OCI-LY7 (cell line): ENCODE results near the gene KYAT1. TPM values are rescaled to one million over a fixed set of nuclear protein-coding genes. Genes with fewer than 3 reads are reported as not detected.

Experiments used
- BruUV-seq: library from RNA; stranded (reverse); fragments of 400-500 nt; replicated peaks from 2 replicates; lab custom pipeline; 2021; lab: Mats Ljungman, UMichigan
- CTCF ChIA-PET: fragments of 300-600 bp; sonication (Branson Sonifier 250); formaldehyde crosslinking; loops from one replicate; lab custom pipeline; 2022; ENCODE audit warnings: antibody characterized with exemption; ENCODE audit not compliant: unreplicated experiment; lab: Charles Lee
- POLR2A ChIA-PET: fragments of 300-600 bp; sonication (Branson Sonifier 250); formaldehyde crosslinking; loops from one replicate; lab custom pipeline; 2022; ENCODE audit warnings: antibody characterized with exemption; lab: Charles Lee
- DNase-seq: peaks from one replicate; pipeline ENCODE4 v3.0.0-alpha.2; 2015; ENCODE audit warnings: low spot score
- H2AFZ ChIP-seq: fragments of 200-600 bp; sonication (generic), shearing (Covaris generic); 2 replicates; pipeline ENCODE4 v1.6.1; 2014; ENCODE audit warnings: mild to moderate bottlenecking, antibody characterized with exemption, low read length, moderate library complexity
- H3K27ac ChIP-seq: fragments of 200-600 bp; sonication (generic); 2 replicates; pipeline ENCODE4 v1.5.1; 2014; ENCODE audit warnings: mixed run types, low read depth, mild to moderate bottlenecking, moderate library complexity, low read length, inconsistent platforms; ENCODE audit not compliant: poor library complexity, severe bottlenecking
- H3K36me3 ChIP-seq: fragments of 200-600 bp; sonication (generic); 2 replicates; pipeline ENCODE4 v1.6.1; 2014; ENCODE audit warnings: mild to moderate bottlenecking, antibody characterized with exemption, low read length, moderate library complexity, mixed read lengths; ENCODE audit not compliant: insufficient read depth
- H3K4me1 ChIP-seq: fragments of 200-600 bp; sonication (generic); 2 replicates; pipeline ENCODE4 v1.5.1; 2014; ENCODE audit warnings: mild to moderate bottlenecking, low read length; ENCODE audit not compliant: insufficient read depth, poor library complexity, severe bottlenecking
- H3K4me2 ChIP-seq: fragments of 200-600 bp; sonication (generic); 2 replicates; pipeline ENCODE4 v1.6.1; 2014; ENCODE audit warnings: mild to moderate bottlenecking, low read length
- H3K4me3 ChIP-seq: fragments of 200-600 bp; sonication (generic); 2 replicates; pipeline ENCODE4 v1.5.1; 2014; ENCODE audit warnings: mild to moderate bottlenecking, low read depth, low read length; ENCODE audit not compliant: poor library complexity, severe bottlenecking
- H3K79me2 ChIP-seq: fragments of 200-600 bp; sonication (generic); 2 replicates; pipeline ENCODE4 v1.6.1; 2016; ENCODE audit warnings: low read depth, mild to moderate bottlenecking, low read length, moderate library complexity, mixed read lengths; ENCODE audit not compliant: insufficient read depth
- H3K9me2 ChIP-seq: fragments of 200-600 bp; sonication (generic); 2 replicates; pipeline ENCODE4 v1.6.1; 2016; ENCODE audit warnings: mild to moderate bottlenecking, low read length, mixed read lengths; ENCODE audit not compliant: insufficient read depth
- H3K9me3 ChIP-seq: fragments of 200-600 bp; sonication (generic); 2 replicates; pipeline ENCODE4 v1.6.1; 2014; ENCODE audit warnings: mild to moderate bottlenecking, mixed run types, low read length, mixed read lengths
- H4K20me1 ChIP-seq: fragments of 200-600 bp; sonication (generic); 2 replicates; pipeline ENCODE4 v1.6.1; 2014; ENCODE audit warnings: mild to moderate bottlenecking, antibody characterized with exemption, low read length, moderate library complexity, mixed read lengths; ENCODE audit not compliant: insufficient read depth
- intact Hi-C: fragments of 100-400 bp; cut with micrococcal nuclease; formaldehyde crosslinking; loops from one replicate; pipeline ENCODE4 v1.10.0; 2022; ENCODE audit not compliant: unreplicated experiment
- total RNA-seq, 2 experiments: library from RNA; depleted of rRNA in 1 of 2; stranded (reverse); fragments of >200 nt in 1 of 2; shearing (Covaris generic) in 1 of 2; gene quantifications; 2 replicates each; pipeline ENCODE4 v1.2.3, GENCODE V29; 2014 to 2022
- TF ChIP-seq, protein P1 (sequence below): fragments of 200-600 bp; sonication (generic); conservative IDR thresholded peaks from 2 replicates; pipeline ENCODE4 v1.5.1; 2014; ENCODE audit warnings: mild to moderate bottlenecking, antibody characterized with exemption, low read length, moderate library complexity, mixed read lengths

Gene KYAT1
- total RNA-seq, 2 experiments from 2014 or later: 28.3 to 44.7 TPM

- CTCF ChIA-PET: no interaction called here
- Histone ChIP-seq H3K4me3 (no peak overlapping the region), H2AFZ (no peak overlapping the region), H3K79me2 (peaks cover 17% of the 10 kb centered on the region), H3K27ac (no peak overlapping the region), H3K4me2 (no peak overlapping the region), H3K9me3 (peaks cover 23% of the 10 kb centered on the region; the same call in 1 of the 2 replicates), H3K9me2 (no peaks in the 10 kb centered on the region), H3K4me1 (peaks cover 53% of the 10 kb centered on the region), H3K36me3 (peaks cover 9% of the 10 kb centered on the region), H4K20me1 (no peaks in the 10 kb centered on the region)
- TF ChIP-seq, protein P1, sequence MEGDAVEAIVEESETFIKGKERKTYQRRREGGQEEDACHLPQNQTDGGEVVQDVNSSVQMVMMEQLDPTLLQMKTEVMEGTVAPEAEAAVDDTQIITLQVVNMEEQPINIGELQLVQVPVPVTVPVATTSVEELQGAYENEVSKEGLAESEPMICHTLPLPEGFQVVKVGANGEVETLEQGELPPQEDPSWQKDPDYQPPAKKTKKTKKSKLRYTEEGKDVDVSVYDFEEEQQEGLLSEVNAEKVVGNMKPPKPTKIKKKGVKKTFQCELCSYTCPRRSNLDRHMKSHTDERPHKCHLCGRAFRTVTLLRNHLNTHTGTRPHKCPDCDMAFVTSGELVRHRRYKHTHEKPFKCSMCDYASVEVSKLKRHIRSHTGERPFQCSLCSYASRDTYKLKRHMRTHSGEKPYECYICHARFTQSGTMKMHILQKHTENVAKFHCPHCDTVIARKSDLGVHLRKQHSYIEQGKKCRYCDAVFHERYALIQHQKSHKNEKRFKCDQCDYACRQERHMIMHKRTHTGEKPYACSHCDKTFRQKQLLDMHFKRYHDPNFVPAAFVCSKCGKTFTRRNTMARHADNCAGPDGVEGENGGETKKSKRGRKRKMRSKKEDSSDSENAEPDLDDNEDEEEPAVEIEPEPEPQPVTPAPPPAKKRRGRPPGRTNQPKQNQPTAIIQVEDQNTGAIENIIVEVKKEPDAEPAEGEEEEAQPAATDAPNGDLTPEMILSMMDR: no peak
- DNase-seq: no peak
- no TSS peak for BruUV-seq
- POLR2A ChIA-PET: interaction anchor here (0.6 to 0.7 kb wide), 3 partner anchors 20 to 330 kb away, joined by 3 to 4 read pairs (median 4); no protein-coding TSS in a partner anchor
- intact Hi-C loops: loop anchor here (10.0 kb wide), 1 partner anchor 141 kb away; no protein-coding TSS in a partner anchor
Measured at GRCh38 chr9:128785427-128785826, 96.3 kb downstream of the KYAT1 start.

Other genes starting within 250 kb of the KYAT1 start
- 71.8 and 97.6 TPM in 2 replicates for gene DYNC2I2, start 225.1 kb downstream of the KYAT1 start, total RNA-seq (2014; rRNA removed; shearing (Covaris generic))
- 51.6 and 55.5 TPM in 2 replicates for gene DYNC2I2, start 225.1 kb downstream of the KYAT1 start, total RNA-seq (2022)
- gene SET, start 192.7 kb downstream of the KYAT1 start, total RNA-seq (2014; rRNA removed; shearing (Covaris generic)): 598 and 1,041 TPM in 2 replicates
- 686 and 701 TPM in 2 replicates for gene SET, start 192.7 kb downstream of the KYAT1 start, total RNA-seq (2022)
- gene PKN3, start 179.4 kb downstream of the KYAT1 start, total RNA-seq (2014; rRNA removed; shearing (Covaris generic)): 0.88 and 1.5 TPM in 2 replicates
- 3.3 and 4.6 TPM in 2 replicates for gene PKN3, start 179.4 kb downstream of the KYAT1 start, total RNA-seq (2022)
- gene ZDHHC12, start 157.8 kb downstream of the KYAT1 start, total RNA-seq (2014; rRNA removed; shearing (Covaris generic)): 29.0 and 56.8 TPM in 2 replicates
- 37.0 and 40.0 TPM in 2 replicates for gene ZDHHC12, start 157.8 kb downstream of the KYAT1 start, total RNA-seq (2022)
- 6.9 and 11.0 TPM in 2 replicates for gene ZER1, start 110.0 kb downstream of the KYAT1 start, total RNA-seq (2014; rRNA removed; shearing (Covaris generic))
- 15.1 and 20.0 TPM in 2 replicates for gene ZER1, start 110.0 kb downstream of the KYAT1 start, total RNA-seq (2022)
- gene TBC1D13, start 94.7 kb downstream of the KYAT1 start, total RNA-seq (2014; rRNA removed; shearing (Covaris generic)): 14.9 and 18.7 TPM in 2 replicates
- 18.9 and 24.7 TPM in 2 replicates for gene TBC1D13, start 94.7 kb downstream of the KYAT1 start, total RNA-seq (2022)
- gene ENDOG, start 63.5 kb downstream of the KYAT1 start, total RNA-seq (2014; rRNA removed; shearing (Covaris generic)): 31.9 and 35.2 TPM in 2 replicates
- gene ENDOG, start 63.5 kb downstream of the KYAT1 start, total RNA-seq (2022): 24.8 and 29.4 TPM in 2 replicates
- 38.9 and 51.2 TPM in 2 replicates for gene SPOUT1, start 52.2 kb downstream of the KYAT1 start, total RNA-seq (2014; rRNA removed; shearing (Covaris generic))
- 47.8 and 52.5 TPM in 2 replicates for gene SPOUT1, start 52.2 kb downstream of the KYAT1 start, total RNA-seq (2022)
- gene LRRC8A, start 183 bp upstream of the KYAT1 start, total RNA-seq (2014; rRNA removed; shearing (Covaris generic)): 20.0 and 26.9 TPM in 2 replicates
- gene LRRC8A, start 183 bp upstream of the KYAT1 start, total RNA-seq (2022): 21.0 and 22.9 TPM in 2 replicates
- gene PHYHD1, start 39.0 kb upstream of the KYAT1 start, total RNA-seq (2014; rRNA removed; shearing (Covaris generic)): 69.0 and 83.5 TPM in 2 replicates
- 132 and 150 TPM in 2 replicates for gene PHYHD1, start 39.0 kb upstream of the KYAT1 start, total RNA-seq (2022)
- 9.6 and 11.2 TPM in 2 replicates for gene DOLK, start 65.7 kb upstream of the KYAT1 start, total RNA-seq (2014; rRNA removed; shearing (Covaris generic))
- gene DOLK, start 65.7 kb upstream of the KYAT1 start, total RNA-seq (2022): 5.1 and 5.8 TPM in 2 replicates
- 70.5 and 73.6 TPM in 2 replicates for gene NUP188, start 65.7 kb upstream of the KYAT1 start, total RNA-seq (2014; rRNA removed; shearing (Covaris generic))
- 83.8 and 91.6 TPM in 2 replicates for gene NUP188, start 65.7 kb upstream of the KYAT1 start, total RNA-seq (2022)
- gene SH3GLB2, start 146.4 kb upstream of the KYAT1 start, total RNA-seq (2014; rRNA removed; shearing (Covaris generic)): 58.4 and 73.6 TPM in 2 replicates
- 92.6 and 95.8 TPM in 2 replicates for gene SH3GLB2, start 146.4 kb upstream of the KYAT1 start, total RNA-seq (2022)
- gene MIGA2, start 154.7 kb upstream of the KYAT1 start, total RNA-seq (2014; rRNA removed; shearing (Covaris generic)): 27.7 and 29.2 TPM in 2 replicates
- 36.9 and 37.7 TPM in 2 replicates for gene MIGA2, start 154.7 kb upstream of the KYAT1 start, total RNA-seq (2022)
- 15.1 and 16.9 TPM in 2 replicates for gene DOLPP1, start 199.2 kb upstream of the KYAT1 start, total RNA-seq (2014; rRNA removed; shearing (Covaris generic))
- 13.5 and 16.9 TPM in 2 replicates for gene DOLPP1, start 199.2 kb upstream of the KYAT1 start, total RNA-seq (2022)
- gene CRAT, start 228.8 kb upstream of the KYAT1 start, total RNA-seq (2014; rRNA removed; shearing (Covaris generic)): 0.26 and 1.8 TPM in 2 replicates
- gene CRAT, start 228.8 kb upstream of the KYAT1 start, total RNA-seq (2022): 5.3 and 6.5 TPM in 2 replicates
- 106 and 109 TPM in 2 replicates for gene PTPA, start 229.5 kb upstream of the KYAT1 start, total RNA-seq (2014; rRNA removed; shearing (Covaris generic))
- 95.8 and 111 TPM in 2 replicates for gene PTPA, start 229.5 kb upstream of the KYAT1 start, total RNA-seq (2022)